ENCODE results near the gene ACOT13. TPM values are rescaled to one million over a fixed set of nuclear protein-coding genes. Genes with fewer than 3 reads are reported as not detected.

The ACOT13 gene
- total RNA-seq, 4 donors from 2014 or later, result 8.3 to 12.9 (median 10.8) TPM

- TF ChIP-seq CTCF (IDR thresholded peaks at IDR 0.05; ENCODE audit: low read depth), result no peak
These were observed 75.4 kb downstream of the ACOT13 start for GRCh38 chr6:24742216-24742738.

- TF ChIP-seq CTCF (IDR thresholded peaks at IDR 0.05; ENCODE audit: low read depth), result no peak
These were observed 76.5 kb downstream of the ACOT13 start for GRCh38 chr6:24743265-24743943.

- TF ChIP-seq CTCF (IDR thresholded peaks at IDR 0.05; ENCODE audit: low read depth), result no peak
These were observed 77.1 kb downstream of the ACOT13 start for GRCh38 chr6:24743944-24744335.

- no peak for TF ChIP-seq CTCF (IDR thresholded peaks at IDR 0.05; ENCODE audit: low read depth)
These were observed 78.0 kb downstream of the ACOT13 start for GRCh38 chr6:24744911-24745310.

GRCh38 chr6:24749297-24749696 is 82.4 kb downstream of the ACOT13 start:
- no peak for TF ChIP-seq CTCF (IDR thresholded peaks at IDR 0.05; ENCODE audit: low read depth)

- TF ChIP-seq CTCF (IDR thresholded peaks at IDR 0.05; ENCODE audit: low read depth), result no peak
These were observed 85.6 kb downstream of the ACOT13 start for GRCh38 chr6:24752503-24752902.

GRCh38 chr6:24752917-24753492 is 86.1 kb downstream of the ACOT13 start:
- TF ChIP-seq CTCF (IDR thresholded peaks at IDR 0.05; ENCODE audit: low read depth), result no peak
